GM19043 (cell line): ENCODE results near the gene CPLANE2.
"Not testable (repeated sequence)": the region's sequence is repeated elsewhere in the genome, so short reads cannot be mapped to it uniquely, and the experiment has no call there.

Source experiments
- ATAC-seq: cut with Tn5 transposase; IDR thresholded peaks from one replicate; pipeline ENCODE4 v1.9.1; 2021; ENCODE audit warnings: low read depth; ENCODE audit not compliant: unreplicated experiment

The CPLANE2 gene

GRCh38 chr1:16231331-16232315 lies 5.4 kb downstream of the CPLANE2 start:
- ATAC-seq: no peak

- no peak for ATAC-seq
Measured at GRCh38 chr1:16230744-16231143, 6.2 kb downstream of the CPLANE2 start.

- ATAC-seq: no peak
Measured at GRCh38 chr1:16229976-16230740, 6.8 kb downstream of the CPLANE2 start.

- ATAC-seq: no peak
Measured at GRCh38 chr1:16226490-16227179, 10.3 kb downstream of the CPLANE2 start.

GRCh38 chr1:16226129-16226489 lies 10.9 kb downstream of the CPLANE2 start:
- ATAC-seq: no peak

GRCh38 chr1:16224472-16224871 lies 12.5 kb downstream of the CPLANE2 start:
- ATAC-seq: no peak

- ATAC-seq: not testable (repeated sequence)
Measured at GRCh38 chr1:16222716-16223115, 14.3 kb downstream of the CPLANE2 start.

- ATAC-seq: no peak
Measured at GRCh38 chr1:16221499-16221898, 15.5 kb downstream of the CPLANE2 start.

- ATAC-seq: no peak
Measured at GRCh38 chr1:16219968-16220500, 16.9 kb downstream of the CPLANE2 start.

- ATAC-seq: no peak
Measured at GRCh38 chr1:16218674-16219071, 18.3 kb downstream of the CPLANE2 start.

- ATAC-seq: no peak
Measured at GRCh38 chr1:16218014-16218673, 18.8 kb downstream of the CPLANE2 start.

GRCh38 chr1:16217061-16217785 lies 19.8 kb downstream of the CPLANE2 start:
- ATAC-seq: peak; percentile 93

GRCh38 chr1:16215882-16216753 lies 20.9 kb downstream of the CPLANE2 start:
- ATAC-seq: no peak

- ATAC-seq: not testable (repeated sequence)
Measured at GRCh38 chr1:16215240-16215639, 21.7 kb downstream of the CPLANE2 start.

GRCh38 chr1:16213544-16213943 lies 23.4 kb downstream of the CPLANE2 start:
- ATAC-seq: not testable (repeated sequence)

GRCh38 chr1:16213013-16213412 lies 24.0 kb downstream of the CPLANE2 start:
- no peak for ATAC-seq

- no peak for ATAC-seq
Measured at GRCh38 chr1:16212251-16212961, 24.6 kb downstream of the CPLANE2 start, which contains the start of gene ARHGEF19. ARHGEF19 (minus strand) TSS chr1:16212652; CDS start chr1:16209054, 3,598 bp downstream.

- no peak for ATAC-seq
Measured at GRCh38 chr1:16211824-16212223, 25.2 kb downstream of the CPLANE2 start.
